Stimulated activated CD4-positive, alpha-beta T cell treated with anti-CD3 and anti-CD28 coated beads, Interleukin-15, amount 100 ng/mL, for 48 hours (primary cell): Measurements from ENCODE around the gene ANGPTL7.
"Not testable (repeated sequence)": the region's sequence is repeated elsewhere in the genome, so short reads cannot be mapped to it uniquely, and the experiment has no call there.

Experiments
- DNase-seq, 2 donors: peaks; one replicate each; pipeline ENCODE4 v3.0.0-alpha.2; 2020; ENCODE audit warnings: low read depth in 2 of 2

ANGPTL7 gene

DNA sequence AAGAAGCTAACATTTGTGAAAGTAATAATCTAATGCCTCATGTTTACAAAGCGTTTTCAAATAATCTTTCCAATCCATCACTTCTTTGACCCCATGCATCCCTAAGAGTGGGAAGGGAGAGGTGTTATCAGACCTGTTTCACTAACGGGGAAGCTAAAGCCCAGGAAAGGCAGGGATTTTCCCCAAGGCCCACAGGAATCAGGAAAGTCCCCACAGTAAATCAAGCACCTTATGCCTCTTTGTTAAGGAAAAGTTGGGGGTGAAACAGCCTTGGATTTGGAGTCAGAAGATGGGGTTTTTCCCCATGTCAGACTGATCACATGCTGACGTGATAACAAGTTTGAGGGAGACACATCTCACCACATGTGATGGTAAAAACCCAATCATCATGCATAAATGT, 20.0 kb upstream of the ANGPTL7 start:
- no peak for DNase-seq

DNA sequence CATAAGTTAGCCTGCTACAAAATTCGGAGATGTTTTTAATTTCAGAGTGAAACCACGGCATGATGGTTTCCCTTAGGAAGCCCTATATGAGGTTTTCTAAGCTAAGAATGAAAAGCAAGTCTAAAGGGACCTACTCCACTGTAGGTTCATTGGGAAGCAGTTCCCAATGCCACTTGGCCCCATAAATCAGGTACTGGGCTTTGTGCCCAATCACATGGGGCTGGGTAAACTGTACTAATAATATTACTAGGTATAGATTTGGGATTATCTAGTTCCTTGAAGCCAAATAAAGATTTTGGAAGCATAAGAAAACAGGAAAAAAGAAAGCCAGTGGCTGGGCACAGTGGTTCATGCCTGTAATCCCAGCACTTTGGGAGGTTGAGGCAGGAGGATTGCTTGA, 19.1 kb upstream of the ANGPTL7 start:
- no peak for DNase-seq

GRCh38 chr1:11174261-11174942, 14.8 kb upstream of the ANGPTL7 start:
- DNase-seq = no peak

DNA sequence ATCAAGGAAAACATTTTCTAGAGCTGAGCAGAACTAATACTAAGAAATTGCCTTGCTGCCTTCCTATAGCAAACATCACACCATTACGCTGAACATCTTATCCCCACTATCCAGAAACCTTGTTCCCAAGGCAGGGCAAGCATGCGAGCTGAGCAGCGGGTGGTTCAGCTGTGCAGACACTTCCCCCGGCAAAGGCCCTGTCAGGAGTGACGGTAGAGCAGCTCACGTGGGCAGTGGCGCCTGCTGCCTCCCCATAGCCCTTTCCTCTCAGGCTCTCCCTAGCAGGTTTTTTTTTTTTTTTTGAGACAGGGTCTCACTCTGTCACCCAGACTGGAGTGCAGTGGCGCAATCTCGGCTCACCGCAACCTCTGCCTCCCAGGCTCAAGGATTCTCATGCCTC, 13.7 kb upstream of the ANGPTL7 start:
- no peak for DNase-seq

DNA sequence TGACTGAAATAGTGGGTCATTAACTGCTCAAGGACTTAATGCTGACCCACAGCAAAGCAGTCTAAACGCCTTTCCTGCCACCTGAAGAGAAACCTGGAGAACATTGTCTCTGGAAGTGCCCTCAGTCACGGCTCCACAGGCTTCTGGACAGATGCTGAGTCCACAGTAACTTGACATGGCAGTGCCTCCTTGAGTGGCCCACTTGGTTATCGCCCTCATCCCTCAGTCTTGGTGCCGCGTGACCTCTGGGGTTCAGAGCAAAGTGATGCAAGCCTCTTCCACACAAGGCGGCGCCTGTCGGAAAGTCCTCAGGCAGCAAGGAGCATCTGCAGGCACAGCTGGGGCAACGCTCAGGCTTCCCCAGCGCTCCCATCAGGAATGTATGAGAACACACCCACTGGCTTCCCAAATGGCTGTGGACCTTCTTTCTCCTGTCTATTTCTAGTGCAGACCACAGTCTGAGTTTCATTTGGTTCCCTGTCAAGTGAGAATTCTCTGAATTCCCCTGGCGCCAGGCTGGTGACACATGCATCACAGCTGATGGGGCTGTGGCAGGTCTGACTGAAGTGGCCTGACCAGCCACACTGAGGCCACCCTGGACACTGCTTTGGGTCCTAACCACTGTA, 13.0 kb upstream of the ANGPTL7 start:
- DNase-seq = no peak

DNA sequence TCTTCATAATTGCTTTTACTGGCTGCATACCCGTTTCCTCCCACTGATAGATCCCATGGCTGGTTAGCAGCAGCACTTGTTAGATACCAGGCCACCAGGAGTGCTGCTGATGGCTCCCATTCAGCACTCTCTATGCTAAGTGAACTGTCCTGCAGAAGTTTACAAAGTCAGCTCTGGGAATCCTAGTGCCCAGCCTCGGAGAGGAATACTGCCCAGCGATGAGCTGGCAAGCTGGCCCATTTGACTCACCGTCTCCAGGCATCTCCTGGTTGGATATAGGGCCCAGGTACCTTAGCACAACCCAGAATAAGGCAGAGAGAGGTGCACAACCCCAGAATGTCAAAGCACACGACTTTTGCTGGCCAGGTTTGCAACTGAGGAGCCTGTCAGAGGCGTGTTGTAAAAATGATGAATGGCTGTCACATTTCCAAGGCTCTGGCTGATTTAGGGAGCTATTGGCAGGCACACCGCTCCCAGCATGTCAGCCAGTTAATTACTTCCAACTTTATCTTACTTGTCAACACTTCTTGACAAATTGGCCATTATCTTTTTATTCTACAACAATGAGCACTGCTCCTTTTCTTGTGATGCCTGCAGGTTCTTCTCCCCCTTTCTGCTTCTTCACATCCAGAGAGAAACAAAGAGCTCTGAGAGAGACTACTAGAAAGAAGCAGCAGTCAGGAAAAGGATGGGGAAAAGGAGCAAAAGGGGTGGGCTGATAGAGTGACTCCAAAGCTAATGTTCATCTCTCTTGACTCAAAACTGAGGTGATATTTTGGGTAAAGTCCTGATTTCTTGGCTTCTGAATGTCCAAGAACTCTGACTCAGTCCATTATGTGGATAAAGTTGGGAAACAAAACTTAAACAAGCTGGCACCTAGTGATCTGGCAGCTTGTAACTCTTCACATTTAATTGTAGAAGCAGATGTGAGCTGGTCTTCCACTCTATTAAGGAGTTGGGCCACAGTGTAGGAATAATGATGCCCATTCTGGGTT, 10.8 kb upstream of the ANGPTL7 start:
- DNase-seq = no peak

DNA sequence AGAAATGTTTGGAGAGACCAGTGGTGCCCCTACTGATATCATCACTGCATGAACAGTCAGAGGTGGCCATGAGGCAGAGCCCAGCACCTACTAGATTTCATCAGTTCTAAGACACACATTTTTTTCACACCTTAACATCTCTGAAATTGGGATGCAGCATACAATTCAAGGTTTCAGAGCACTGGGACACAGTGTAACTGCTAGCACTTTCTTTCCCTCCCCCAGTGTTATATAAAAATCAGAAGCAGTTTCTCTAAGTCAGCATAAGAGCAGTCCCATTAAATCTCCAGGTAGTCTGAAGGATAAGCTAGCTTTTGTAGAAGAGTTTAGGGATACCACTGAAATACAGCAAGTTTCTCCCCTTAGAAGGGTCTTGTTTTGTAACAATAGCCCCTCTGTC, 10.0 kb upstream of the ANGPTL7 start:
- no peak for DNase-seq

DNA sequence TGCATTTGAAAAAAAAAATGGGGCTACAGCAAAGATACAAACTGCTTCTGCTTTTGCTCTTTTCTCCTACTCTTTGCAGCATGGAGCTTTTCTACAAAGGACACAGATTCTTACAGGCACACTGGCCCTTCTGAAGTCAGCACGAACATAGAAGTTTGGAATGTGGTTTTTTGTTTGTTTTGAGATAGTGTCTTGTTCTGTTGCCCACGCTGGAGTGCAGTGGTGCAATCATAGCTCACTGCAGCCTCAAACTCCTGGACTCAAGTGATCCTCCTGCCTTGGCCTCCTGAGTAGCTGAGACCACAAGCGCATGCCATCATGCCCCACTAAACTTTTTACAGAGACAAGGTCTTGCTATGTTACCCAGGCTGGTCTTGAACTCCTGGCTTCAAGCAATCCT, 9.4 kb upstream of the ANGPTL7 start:
- not testable (repeated sequence) for DNase-seq

DNA sequence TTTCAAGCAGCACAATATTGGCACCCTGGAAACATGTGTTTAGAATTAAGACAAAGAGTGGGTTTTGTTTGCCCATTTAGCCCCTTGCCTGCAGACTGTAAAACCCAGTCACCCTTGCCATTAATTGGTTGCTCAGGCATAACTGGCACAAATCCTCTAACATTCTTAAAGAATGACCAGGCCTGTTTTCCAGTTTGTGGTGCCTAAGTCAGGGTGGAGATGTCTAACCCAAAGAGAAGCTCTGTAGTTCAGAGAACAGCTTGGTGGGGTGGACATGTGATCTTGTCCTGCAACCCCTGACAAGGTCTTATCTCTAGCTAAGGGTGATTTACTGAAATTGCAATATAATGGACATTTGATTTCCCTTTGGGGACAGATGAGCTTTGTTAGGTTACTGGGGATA, 8.8 kb upstream of the ANGPTL7 start:
- DNase-seq = no peak

- no peak for DNase-seq
Measured at GRCh38 chr1:11182884-11183283, 6.3 kb upstream of the ANGPTL7 start.

- DNase-seq = no peak
Measured at GRCh38 chr1:11184973-11185372, 4.2 kb upstream of the ANGPTL7 start.

DNA sequence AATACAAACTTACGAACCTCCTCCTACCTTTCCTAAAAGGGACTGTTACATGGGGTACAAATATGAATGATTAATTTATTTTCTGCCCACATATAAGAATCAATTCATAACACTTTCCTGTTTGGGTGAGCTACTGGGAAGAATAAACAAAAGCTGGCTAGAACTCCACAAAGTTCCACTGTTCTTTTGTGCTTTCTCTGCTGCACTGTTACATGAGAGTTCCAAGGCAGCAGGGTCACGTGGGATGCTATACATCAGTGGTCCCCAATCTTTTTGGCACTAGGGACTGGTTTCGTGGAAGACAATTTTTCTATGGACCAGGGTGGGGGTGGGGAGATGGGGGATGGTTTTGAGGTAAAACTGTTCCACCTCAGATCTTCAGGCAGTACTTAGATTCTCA, 2.2 kb upstream of the ANGPTL7 start:
- no peak for DNase-seq

DNA sequence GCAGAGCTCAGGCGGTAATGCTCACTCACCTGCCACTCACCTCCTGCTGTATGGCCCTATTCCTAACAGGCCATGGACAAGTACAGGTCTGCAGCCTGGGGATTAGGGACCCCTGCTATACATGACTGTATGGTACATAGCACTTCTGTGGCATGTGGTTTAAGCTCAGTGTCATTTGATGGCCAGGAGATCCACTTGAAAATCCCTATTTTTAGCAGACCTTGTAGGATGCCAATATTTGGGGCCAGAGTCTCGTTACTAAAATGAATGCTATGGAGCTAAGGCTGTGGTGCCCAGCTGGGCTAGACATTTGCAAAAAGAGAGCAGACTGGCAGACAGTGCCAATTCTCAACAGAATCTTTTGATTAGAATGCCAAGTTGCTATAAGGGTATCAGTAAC, 1.7 kb upstream of the ANGPTL7 start:
- no peak for DNase-seq

GRCh38 chr1:11187931-11188330, 1.2 kb upstream of the ANGPTL7 start:
- DNase-seq = no peak

DNA sequence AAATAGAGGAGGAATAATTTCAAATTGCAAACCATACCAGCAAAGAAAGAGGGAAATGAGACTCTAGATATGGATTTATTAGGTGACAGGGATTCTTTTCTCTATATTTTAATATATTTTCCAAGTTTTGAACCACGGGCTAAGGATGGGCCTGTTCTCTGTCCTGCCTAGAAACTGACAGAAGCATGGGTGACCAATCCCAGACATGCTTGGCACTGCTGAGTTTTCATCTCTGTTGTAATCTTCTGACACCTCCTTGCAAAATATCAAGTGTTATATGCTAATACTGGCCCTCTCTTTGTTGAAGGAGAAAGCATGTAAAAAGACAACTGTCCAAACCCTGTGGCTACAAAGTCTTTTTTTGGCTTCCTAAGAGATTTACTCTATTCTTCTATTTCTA, 774 bp upstream of the ANGPTL7 start:
- no peak for DNase-seq

GRCh38 chr1:11193376-11193775, 4.2 kb downstream of the ANGPTL7 start:
- no peak for DNase-seq

- no peak for DNase-seq
Measured at GRCh38 chr1:11194407-11195176, 5.4 kb downstream of the ANGPTL7 start.

DNA sequence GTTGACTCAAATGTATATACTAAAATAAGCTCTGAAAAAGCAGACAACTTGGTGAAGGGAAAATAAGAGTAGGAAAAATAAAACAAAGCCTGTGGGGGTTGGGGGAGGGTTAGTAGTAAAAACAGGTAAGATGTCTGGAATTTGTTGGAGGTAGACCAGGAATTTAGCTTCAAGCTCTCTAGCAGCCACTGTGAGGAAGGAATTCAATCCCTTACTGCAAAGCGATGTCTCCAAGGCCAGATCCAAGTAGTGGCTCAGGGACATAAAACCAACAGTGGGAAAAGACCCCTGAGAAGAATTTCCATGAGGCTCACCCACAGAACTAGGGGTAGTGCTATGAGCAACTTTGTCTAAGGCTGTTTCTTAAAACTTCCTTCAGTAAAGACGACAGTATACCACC, 7.8 kb downstream of the ANGPTL7 start:
- DNase-seq = no peak

DNA sequence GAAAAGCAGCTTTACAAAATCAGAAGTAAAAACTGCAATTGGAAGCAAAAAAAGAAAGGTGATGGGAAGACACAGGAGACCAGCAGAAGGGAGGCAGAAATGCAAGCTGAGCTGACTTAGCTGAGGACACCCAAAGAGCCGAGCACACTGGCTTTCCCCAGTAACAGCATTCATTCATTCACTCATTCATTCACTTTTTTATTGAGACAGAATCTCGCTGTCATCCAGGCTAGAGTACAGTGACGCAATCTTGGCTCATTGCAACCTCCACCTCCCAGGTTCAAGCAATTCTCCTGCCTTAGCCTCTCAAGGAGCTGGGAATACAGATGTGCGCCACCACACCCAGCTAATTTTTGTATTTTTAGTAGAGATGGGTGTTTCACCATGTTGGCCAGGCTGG, 8.2 kb downstream of the ANGPTL7 start:
- no peak for DNase-seq

- DNase-seq = no peak
Measured at GRCh38 chr1:11198257-11198656, 9.1 kb downstream of the ANGPTL7 start.

GRCh38 chr1:11198851-11199594, 9.9 kb downstream of the ANGPTL7 start:
- DNase-seq = no peak
